ENCODE results near the gene SIRPA.

SIRPA gene

DNA sequence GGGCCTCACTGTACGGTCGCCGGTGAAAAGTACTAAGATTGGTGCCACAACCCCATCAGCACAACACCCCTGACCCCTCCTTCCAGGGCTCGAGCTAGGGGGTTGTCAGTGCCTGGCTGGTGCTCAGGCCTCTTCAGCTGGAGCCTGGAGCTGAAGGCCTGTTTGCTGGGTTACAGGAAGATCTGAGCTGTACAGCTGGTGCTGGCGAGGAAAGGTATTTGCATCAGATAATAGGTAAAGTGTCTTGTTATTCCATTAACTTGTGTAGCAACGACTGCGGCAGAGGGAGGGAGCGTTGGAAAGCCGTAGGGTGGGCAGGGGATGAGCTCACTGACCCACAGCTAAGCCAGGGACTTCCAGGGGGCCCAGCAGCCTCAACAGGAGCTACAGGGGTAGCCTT is 15.8 kb upstream of the SIRPA start:
- no peak overlapping the region for H3K4me3 ChIP-seq (replicated peaks; ENCODE audit: low read depth, low read length)
- no peak for DNase-seq (ENCODE audit: extremely low read depth, low read depth)
- TF ChIP-seq, protein P1, sequence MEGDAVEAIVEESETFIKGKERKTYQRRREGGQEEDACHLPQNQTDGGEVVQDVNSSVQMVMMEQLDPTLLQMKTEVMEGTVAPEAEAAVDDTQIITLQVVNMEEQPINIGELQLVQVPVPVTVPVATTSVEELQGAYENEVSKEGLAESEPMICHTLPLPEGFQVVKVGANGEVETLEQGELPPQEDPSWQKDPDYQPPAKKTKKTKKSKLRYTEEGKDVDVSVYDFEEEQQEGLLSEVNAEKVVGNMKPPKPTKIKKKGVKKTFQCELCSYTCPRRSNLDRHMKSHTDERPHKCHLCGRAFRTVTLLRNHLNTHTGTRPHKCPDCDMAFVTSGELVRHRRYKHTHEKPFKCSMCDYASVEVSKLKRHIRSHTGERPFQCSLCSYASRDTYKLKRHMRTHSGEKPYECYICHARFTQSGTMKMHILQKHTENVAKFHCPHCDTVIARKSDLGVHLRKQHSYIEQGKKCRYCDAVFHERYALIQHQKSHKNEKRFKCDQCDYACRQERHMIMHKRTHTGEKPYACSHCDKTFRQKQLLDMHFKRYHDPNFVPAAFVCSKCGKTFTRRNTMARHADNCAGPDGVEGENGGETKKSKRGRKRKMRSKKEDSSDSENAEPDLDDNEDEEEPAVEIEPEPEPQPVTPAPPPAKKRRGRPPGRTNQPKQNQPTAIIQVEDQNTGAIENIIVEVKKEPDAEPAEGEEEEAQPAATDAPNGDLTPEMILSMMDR (IDR thresholded peaks at IDR 0.05; ENCODE audit: low read depth, low read length, missing control alignments): no peak

DNA sequence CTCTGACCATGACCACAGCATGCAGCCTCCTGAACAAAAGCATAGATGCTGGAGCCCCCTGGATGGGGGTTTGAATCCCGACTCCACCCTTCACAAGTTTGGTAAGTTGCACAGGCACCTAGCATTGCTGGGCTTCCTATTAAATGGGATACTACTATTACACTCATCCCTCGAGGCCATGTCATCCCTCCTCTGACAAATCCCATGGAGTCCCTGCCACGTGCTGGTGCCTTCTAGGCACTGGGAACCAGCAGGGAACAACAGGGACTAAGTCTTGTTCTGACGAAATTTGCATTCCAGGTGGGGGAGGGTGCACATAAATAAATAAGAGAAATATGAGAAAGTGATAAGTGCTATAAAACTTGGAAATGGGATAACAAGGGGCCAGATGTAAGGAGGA is 15.3 kb upstream of the SIRPA start:
- DNase-seq (ENCODE audit: extremely low read depth, low read depth): no peak
- TF ChIP-seq, protein P1 (IDR thresholded peaks at IDR 0.05; ENCODE audit: low read depth, low read length, missing control alignments): no peak
- H3K4me3 ChIP-seq (replicated peaks; ENCODE audit: low read depth, low read length): no peak overlapping the region

GRCh38 chr20:1880529-1881239 is 14.5 kb upstream of the SIRPA start:
- no peak overlapping the region for H3K4me3 ChIP-seq (replicated peaks; ENCODE audit: low read depth, low read length)
- TF ChIP-seq, protein P1 (IDR thresholded peaks at IDR 0.05; ENCODE audit: low read depth, low read length, missing control alignments): no peak
- DNase-seq (ENCODE audit: extremely low read depth, low read depth): no peak

DNA sequence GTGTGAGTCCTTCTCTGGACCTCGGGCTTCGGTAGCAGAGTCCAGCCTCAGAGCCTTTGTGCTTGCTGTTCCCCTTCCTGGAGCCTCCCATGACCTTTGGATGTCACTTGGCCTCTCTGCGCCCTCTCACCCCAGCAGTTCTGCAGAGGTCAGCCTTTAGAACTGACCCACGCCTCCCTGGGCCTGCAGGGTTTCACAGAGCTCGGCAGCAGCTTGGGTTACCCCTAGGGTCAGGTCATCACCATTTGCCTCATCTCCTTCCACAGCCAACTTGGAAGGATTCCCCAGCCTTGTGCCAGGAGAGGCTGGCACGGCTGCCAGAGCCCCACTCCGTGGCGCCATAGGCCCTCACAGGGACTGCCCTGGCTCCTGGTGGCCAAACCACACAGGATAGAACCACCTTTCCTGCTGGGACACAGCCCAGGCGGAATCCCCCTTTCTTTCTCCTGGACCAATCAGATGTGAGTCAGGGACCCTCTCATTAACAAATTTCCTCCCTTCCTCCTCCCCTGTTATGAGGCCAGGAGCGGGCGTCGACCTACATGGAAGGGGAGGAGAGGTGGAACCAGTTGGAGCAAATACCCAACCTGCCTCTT is 13.9 kb upstream of the SIRPA start:
- no peak for DNase-seq (ENCODE audit: extremely low read depth, low read depth)
- TF ChIP-seq, protein P1 (IDR thresholded peaks at IDR 0.05; ENCODE audit: low read depth, low read length, missing control alignments): no peak
- H3K4me3 ChIP-seq (replicated peaks; ENCODE audit: low read depth, low read length): no peak overlapping the region

GRCh38 chr20:1882026-1882425 is 13.2 kb upstream of the SIRPA start:
- H3K4me3 ChIP-seq (replicated peaks; ENCODE audit: low read depth, low read length): no peak overlapping the region
- no peak for DNase-seq (ENCODE audit: extremely low read depth, low read depth)
- TF ChIP-seq, protein P1 (IDR thresholded peaks at IDR 0.05; ENCODE audit: low read depth, low read length, missing control alignments): no peak

DNA sequence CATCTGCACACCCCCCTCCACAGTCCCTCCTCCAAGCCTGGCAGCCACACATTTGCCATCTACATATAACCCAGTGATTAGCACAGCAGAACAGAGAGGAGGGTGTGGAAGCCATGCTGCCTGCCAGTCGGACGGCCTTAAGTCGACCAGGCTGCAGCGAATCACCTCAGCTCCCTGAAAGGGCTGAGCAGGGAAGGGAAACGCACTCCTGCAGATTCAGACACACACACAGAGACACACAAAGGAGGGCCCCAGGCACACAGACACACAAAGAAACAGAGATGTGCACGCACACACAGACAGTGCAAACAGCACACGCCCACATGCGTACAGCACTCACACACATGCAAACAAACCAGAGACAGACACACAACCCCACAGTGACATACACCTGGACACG is 11.2 kb upstream of the SIRPA start:
- H3K4me3 ChIP-seq (replicated peaks; ENCODE audit: low read depth, low read length): no peak overlapping the region
- TF ChIP-seq, protein P1 (IDR thresholded peaks at IDR 0.05; ENCODE audit: low read depth, low read length, missing control alignments): no peak
- DNase-seq (ENCODE audit: extremely low read depth, low read depth): no peak
